Activated CD8-positive, alpha-beta memory T cell treated with anti-CD3 and anti-CD28 coated beads for 24 hours (primary cell): Measurements from ENCODE around the gene SHISA9.

Experiments used
- DNase-seq: peaks from one replicate; pipeline ENCODE4 v3.0.0-alpha.2; 2020

SHISA9 gene

DNA sequence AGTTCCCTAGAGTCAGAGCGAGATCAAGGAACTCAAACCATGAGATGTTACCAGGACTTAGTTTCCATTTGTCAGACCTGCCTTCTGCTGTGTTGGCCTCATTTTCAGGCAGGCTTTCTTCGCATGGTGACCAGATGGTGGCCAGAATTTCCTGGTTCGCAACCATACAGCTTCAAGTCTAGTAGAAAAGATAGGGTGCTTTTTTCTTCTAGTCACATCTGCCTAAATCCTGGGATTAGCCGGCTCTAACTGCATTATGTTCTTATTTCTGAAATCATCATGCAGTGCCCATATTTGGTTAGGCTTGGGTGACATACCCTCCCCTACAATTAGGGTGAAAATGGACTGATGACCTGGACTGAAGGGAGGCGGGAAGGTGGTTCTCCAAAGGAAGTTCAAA, 131.5 kb downstream of the SHISA9 start:
- DNase-seq = no peak

DNA sequence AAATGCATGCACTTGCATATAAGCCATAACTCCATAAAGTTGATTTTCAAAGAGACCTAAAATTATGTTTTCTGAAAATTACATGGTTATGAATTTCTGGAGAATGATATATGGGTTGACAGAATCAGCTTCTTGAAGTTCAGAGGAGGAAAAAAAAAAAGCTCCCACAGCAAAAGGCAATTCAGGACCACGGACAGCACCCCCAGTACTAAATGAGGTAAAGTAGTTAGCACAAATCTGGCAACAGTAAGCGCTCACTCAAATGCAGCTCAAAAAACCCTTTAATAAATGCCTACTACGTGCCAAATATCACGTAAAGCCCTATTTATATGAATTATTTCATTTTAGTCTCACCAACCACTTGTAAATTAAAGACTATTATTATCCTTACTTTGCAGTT, 135.2 kb downstream of the SHISA9 start:
- no peak for DNase-seq

DNA sequence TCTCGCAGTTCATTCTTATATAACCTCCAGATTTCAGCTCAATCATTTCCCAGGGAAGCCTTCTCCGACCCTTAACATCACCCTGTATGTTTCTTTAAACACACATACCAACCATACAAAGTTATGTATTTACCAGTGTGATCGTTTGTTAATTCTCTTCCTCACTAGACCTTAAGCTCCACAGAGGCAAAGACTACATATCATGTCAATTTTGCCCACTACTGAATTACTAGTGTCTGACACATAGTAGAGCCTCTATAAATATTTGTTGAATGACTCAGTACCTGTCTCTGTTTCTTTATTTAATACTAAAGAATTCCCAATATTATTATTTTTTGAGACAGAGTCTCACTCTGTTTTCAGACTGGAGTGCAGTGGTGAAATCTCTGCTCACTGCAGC, 137.2 kb downstream of the SHISA9 start:
- DNase-seq = no peak

DNA sequence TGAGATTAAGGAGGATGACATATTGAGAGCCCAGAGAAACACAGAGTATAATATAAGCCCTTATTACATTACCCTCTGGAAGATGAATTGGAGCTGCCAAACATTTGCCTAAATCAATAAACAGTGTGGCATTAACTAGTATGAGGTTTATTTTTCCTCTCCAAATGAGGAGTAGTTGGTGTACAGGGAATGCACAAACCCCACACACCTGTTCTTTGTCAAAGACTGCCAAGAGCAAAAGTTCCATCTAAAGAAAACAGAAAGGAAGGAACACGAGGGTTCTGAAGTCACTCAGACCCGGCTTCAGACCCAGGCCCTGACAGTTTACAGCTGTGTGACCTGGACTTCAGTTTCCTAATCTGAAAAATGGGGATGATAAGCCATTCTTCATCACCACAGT, 138.1 kb downstream of the SHISA9 start:
- DNase-seq = no peak

DNA sequence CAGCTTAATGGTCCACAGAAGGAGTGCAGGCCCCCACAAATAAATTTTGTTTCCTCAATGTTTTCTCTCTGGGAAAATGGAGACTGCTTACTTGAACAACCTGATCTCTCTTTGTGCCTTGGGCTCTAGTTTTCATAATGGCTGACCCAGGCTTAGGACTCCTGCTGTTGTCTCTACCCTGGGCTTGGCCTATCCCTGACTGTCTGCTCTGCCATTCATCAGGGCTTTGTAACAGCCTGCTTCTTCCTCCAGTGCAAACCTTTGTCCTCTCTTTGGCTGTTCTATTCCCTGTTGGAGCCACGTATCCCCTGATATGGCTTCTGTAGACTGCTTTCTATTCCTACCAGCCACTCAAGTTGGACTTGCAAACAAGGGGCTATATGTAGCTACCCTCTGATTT, 139.8 kb downstream of the SHISA9 start:
- no peak for DNase-seq

DNA sequence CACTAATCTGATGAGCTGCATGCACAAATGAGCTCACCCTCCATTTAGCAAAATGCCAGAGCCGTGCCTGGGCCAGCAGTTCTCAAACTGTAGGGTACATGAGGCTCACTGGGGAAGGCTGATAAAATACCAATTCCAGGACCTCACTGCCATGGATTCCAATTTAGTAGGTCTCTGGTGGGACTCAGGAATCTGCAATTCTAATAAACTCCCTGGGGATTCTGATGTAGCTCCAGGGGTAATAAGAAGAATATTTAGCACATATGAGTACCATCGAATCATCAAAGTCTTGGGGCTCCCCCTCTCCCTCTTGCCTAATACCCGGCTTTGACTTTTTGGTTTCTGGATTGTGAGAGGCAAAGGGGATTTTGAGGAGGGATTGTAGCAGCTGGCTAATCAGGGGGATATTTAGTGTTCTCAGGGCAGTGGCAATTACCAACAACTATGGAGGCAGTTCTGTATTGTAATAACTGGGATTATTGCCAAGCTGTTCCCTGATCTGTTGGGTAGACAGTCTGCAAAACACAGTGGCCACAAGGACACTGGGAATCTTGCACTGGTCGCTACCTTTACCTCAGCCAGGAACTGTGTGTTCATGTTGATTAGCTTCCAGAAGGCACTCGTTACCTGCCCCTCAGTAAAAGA, 140.4 kb downstream of the SHISA9 start:
- no peak for DNase-seq

DNA sequence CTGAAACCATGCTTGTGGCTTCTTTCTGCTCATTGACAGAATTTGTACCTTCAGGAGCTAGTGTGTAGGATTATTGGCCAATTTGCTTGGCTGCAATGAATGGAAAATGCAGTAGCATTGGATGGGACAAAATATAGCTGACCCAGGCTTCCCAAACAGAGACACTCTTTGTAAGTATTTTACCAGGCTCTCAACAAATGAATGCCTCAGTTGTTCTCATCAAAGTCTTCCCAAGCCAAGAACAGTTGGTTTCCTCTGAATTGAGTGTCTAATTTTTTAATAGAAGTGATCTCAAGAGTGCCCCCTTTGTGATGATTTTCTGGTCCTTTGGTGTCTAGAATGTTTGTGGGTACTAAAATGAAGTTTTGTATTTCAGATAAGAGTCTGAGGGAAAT, 140.9 kb downstream of the SHISA9 start:
- DNase-seq = no peak

DNA sequence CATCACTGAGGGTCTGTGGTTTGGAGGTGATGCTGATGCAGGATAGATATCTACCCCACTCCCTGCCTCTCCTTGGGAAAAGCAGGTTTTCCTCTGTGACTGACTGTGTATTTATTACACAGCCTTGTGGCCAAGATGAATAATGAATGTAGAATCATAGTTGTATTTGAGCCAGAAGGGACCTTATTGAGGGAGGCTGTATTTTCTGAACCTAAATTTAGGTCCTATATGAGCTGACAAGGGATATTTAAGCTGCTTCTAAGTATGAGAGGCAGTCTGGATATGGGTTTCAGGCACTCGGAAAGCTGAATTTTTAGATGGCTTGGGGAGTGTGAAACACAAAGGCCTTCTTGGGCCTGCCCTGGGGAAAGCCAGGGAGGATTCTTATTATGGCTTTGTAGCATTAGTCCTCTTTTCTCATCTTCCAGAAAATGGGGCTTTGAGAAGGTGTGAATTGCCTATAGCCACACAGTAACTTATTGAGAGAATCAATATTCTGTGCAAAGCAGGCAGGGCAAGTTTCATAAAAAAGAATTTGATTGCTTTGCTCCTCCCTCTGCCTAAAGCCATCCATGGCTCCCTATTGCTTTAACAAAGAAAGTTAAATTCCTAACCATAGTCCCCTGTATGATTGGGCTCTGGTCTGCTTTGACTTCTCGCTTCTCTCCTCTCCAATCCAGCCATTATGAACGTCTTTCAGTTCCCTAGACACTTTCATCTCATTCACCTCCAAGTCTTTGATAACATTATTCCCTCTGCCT, 144.8 kb downstream of the SHISA9 start:
- no peak for DNase-seq

DNA sequence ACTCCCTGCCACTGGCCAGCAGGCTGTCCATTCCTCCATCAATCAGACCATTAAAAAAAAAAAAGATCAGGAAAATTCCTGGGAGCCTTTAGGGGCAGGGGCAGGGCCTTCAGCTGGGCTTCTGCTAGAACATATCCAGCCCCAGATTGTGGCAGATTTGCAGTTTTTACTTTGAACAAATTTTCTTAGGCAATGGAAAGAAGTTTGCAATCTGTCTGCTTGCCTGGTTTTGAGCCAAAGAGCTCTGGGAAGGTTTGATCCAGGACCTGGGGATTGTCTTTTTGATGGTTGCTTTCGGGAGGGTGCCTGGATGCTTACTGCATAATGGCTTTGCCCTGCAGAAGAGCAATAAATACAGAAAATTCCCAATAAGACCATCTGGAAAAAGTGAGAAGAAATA, 145.9 kb downstream of the SHISA9 start:
- DNase-seq = no peak

DNA sequence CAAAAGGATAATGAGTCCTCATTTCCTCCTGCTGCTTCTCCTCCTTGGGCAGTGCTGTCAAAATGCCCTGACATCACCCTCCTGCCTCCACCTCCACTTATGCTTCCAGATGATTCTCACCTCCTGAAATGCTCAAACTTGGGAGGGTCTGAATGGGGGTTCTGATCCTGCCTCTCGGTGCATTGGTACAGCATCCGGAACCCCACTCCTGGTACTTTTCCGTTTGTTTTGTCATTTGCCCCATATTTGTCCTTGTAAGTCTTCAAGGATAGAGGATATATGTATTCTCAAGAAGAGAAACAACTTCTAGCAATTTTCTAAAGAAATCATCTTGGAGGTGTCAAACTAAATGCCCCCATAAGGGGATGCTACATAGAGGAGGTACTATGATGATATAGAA, 148.3 kb downstream of the SHISA9 start:
- no peak for DNase-seq

DNA sequence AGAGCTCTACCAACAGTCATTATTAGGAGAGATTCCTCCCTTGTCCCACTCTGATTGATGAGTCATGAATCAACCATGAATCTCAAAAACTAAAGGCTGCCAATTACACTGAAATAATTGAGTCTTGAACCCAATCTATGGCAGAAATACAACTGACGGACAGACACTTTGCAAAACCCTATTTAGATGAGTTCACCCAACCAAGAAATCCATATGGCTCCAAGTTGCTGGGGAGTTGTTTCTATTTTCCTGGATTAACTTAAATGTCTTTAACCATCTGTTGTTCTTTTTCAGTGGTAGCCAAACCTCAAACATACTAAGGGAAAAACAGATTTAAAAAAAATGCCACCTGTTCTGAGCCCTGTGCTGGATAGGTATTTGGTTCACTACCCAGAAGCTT, 151.0 kb downstream of the SHISA9 start:
- no peak for DNase-seq

DNA sequence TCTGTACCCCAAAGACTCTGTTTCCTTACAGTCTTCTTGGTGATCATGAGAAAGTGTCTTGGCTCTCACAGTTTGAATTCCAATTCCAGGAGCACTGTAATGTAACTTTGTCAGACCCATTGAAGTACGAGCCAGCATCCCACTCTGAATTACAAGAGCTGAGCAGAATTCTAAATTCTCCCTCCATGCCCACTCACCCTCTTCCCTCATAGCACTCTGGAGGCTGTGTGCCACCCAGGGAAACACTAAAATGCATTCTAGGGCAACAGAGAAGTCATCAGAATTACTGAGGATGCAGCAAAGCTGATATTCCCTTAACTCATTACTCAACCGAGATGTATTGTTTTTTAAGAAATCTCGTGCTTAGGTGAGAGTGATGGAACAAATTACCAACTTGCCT, 154.1 kb downstream of the SHISA9 start:
- DNase-seq = no peak

DNA sequence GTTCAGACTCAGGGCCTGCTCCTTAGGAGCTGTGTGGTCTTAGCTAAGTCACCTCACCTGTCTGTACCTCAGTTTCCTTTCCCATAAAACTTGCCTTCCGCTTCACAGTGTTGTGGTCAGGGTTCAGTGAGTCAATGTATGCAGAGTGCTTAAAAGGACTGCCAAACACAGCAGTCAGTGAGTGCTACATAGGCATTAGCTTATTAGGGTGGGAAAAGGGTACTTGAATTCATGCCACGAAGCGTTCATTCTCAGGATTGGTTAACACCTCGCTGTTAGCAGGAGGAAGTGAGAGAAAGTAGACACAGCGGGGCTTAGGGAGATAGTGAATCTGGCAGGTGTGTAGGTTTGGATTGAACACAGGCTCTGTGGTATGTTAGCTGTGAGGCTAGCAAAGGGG, 155.2 kb downstream of the SHISA9 start:
- DNase-seq = no peak

DNA sequence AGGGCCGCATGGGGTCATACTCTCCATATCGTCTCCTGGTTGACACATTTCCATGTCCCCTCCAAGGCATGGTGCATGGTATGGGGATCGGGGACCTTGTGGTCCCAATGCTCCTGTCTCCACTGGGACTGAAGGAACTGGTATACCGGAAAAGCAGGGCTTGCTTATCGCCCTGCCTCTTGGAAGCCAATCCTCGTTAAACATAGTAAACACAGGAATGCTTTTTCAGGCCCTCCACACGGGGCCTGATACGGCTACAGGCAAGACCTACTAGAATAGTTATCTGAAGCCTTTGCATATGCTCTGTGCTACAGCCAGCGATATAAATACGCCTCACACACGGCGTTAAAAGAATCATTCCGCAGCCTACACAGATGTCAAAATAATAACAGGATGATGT, 159.5 kb downstream of the SHISA9 start:
- no peak for DNase-seq

DNA sequence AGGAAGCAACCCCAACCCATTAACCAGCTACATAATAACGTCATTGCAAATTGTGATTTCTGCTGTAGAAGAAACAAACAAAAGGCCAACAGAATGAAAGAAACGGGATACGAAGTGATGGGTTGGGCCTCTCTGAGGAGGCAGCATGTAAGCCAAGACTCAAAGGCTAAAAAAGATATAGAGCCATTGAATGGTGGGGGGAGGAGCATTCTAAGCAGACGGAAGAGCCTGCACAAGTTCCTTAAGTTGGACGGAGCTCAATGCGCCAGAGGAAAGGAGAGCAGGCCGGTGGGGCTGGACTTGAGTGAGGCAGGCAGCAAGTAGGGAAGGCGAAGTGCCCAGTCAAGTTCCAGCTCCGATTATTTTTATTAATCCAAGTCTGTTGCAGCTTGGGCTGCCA, 160.3 kb downstream of the SHISA9 start:
- DNase-seq = no peak

DNA sequence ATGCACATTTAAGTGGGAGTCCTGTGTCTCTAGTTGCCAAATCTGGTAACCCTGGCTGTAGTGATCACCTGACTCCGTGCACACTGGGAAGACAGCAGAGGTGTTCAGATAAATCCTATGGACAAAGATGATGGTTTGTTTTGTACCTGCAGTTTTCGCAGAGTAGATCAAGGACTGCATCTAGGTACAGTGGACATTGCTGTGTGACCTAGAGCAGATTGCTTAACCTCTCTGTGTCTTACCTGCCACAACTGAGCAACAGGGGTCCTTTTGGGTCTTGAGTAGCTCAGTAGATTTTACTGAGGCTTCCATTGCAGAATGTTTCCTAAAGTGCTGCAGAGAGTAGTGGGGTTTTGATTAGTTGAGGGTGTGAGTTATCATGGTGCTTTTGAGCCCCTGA, 160.8 kb downstream of the SHISA9 start:
- no peak for DNase-seq

DNA sequence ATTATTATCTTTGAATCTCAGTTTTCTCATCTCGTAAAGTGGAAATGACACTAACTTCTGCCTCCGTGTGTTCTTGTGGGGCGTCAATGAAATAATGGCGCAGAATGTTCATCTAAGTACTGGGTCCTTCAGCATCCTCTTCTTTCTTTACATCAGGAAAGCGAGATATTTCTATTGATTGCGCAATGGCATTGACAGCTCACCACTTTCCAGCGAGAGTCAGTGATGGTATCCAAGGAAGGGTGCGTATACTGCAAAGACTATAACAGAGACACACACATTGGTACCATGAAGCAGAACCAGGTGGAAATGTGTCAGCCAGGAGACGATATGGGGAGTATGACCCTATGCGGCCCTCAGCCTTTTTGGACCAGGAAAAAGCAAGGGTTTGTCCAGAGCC, 162.1 kb downstream of the SHISA9 start:
- DNase-seq = no peak

DNA sequence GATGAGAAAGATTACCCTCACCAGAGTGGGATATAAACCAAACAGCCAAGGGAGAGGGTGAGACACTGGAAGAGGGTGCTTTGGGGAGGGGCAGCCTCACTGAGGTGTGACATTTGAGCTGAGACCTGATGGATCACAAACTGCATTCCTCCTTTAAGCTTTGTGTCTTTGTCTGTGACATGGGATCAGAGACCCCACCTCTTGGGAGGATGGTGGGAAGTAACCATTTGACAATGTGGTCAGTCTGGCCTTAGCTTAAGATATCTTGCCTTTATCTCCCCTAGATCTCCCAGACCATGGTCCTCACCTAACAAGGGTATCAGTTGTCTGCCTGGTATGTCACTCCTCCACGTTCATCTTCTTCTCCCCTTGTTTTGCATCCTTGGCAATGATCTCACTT, 163.4 kb downstream of the SHISA9 start:
- no peak for DNase-seq

DNA sequence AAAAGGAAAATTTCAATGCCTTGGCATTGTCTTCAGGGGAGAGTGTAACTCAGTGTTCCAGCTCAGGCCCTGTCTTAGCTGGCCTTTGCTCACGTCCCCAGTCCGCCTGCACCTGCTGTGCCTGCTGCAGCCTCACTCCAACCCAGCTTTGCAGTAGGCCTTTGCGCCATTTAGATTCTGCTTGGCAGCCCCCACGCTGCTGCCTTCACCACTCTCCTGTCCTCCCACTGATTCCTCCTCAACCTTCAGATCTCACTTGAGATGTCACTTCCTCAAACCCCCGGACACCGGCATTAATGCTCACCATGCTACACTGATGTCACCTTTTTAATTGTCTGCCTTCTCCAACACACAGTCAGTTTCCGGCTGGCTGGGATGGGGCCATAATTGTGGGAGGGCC, 166.2 kb downstream of the SHISA9 start:
- no peak for DNase-seq

DNA sequence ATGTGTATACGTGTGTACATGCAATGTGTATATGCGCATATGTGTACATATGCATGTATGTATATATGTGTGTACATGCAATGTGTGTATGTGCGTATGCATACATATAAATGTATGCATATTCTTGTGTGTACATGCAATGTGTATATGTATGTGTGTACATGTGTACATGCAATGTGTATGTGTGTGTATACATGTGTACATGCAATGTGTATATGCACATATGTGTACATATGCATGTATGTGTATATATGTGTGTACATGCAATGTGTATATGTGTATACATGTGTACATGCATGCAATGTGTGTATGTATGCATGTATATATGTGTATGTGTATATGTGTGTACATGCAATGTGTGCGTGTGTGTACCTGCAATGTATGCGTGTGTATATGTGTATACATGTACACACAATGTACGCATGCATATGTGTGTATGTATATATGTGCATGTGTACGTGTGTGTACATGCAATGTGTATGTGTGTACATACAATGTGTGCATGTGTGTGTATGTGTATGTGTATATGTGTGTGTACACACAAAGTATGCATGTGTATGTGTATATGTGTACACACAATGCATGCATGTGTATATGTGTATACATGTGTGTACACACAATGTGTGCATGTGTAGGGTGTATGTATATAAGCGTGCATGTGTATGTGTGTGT, 167.7 kb downstream of the SHISA9 start:
- no peak for DNase-seq

DNA sequence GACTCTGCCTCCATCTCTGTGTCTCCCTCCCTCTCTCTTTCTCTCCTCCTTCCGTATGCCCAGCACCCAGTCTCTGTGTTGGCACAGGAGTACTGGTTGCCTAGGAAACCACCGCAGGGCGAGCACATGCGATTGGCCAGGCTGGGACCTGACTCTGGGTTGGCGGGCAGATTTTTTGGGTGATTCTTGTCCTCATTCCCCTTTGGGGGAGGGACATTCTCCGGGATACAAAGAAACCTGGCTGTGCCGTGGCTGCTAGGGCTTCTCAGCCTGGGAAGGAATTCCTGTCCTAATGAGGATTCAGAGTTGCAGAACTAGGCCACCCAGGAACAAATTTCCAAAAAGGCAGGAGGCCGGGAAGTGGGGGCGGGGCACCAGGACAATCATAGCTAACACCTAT, 168.9 kb downstream of the SHISA9 start:
- DNase-seq = no peak

DNA sequence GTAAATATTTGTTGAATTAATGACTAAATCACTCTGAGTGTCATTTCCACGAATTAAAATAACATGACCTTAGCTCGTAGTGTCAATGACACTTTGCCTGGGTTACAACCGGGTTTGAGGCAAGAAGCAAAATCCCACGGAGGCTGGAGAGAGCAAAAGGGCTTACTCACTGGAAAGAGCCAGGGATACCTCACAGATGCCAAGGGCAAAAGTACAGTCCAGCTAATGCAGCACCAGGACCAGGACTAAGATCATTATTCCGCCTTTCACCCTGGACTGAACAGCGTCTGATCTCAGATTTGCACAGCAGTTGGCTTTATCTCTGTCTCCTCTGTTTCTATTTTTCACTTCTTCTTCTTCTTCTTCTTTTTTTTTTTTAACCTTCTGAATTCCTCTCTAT, 175.5 kb downstream of the SHISA9 start:
- DNase-seq = no peak

DNA sequence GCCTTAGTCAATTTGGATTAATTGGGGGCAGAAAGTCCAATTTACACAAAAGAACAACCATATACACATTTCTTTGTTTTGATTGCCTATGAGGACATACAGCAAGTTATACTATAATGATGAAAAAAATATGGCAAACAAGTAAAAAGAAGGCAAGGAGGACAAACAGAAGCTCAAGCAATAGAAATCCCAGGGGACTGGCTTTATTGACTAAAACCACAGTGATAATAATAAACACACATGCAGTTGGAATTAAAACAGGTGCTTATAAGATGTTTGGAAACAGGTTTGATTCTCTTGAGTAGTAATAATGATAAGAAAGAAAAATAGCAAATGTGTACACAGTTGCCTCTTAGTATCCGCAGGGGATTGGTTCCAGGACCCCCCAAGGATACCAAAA, 176.4 kb downstream of the SHISA9 start:
- no peak for DNase-seq

DNA sequence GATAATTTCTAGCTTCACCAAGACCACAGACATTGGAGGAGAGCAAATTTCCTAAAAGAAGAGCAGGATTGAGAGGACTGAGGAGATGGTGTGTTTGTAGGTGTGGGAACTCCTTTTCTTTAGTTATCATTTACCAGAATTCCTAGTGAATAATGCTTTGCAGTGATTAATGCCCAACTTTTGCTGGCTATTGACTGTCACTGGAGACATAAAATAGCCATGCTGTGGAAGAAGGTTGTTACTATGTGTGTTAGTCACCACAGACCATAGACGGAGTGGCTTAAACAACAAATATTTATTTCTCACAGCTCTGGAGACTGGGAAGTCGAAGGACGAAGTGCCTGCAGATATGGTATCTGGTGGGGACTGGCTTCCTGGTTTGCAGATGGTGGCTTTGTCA, 179.1 kb downstream of the SHISA9 start:
- no peak for DNase-seq
